Adrenal gland (tissue), 12 donors: Measurements from ENCODE around the gene COL26A1. TPM values are rescaled to one million over a fixed set of nuclear protein-coding genes. Genes with fewer than 3 reads are reported as not detected.

Experiments used
- DNase-seq, 7 donors: peaks; one replicate each; pipeline ENCODE4 v3.0.0-alpha.2; 2019 to 2020
- H3K27ac ChIP-seq, 5 donors: fragments of 200-600 bp; sonication (generic) in 4 of 5; 1 replicate in 3 of 5; 2 replicates in 2 of 5; pipeline versions ENCODE4 v1.5.1 to v1.8.0; 2016 to 2020; ENCODE audit warnings: mild to moderate bottlenecking in 1 of 5
- H3K27me3 ChIP-seq: fragments of 200-600 bp; 2 replicates; pipeline ENCODE4 v1.8.0; 2021
- H3K36me3 ChIP-seq, 2 donors: fragments of 200-600 bp; replicated peaks in 1 of 2; 1 replicate in 1 of 2; 2 replicates in 1 of 2; pipeline versions ENCODE4 v1.5.1 to v1.8.0; 2018 to 2022
- H3K4me1 ChIP-seq, 2 donors: fragments of 200-600 bp; replicated peaks in 1 of 2; 1 replicate in 1 of 2; 2 replicates in 1 of 2; pipeline versions ENCODE4 v1.5.1 to v1.8.0; 2018 to 2021
- H3K4me3 ChIP-seq, 4 donors: fragments of 200-600 bp; sonication (generic) in 3 of 4; one replicate each; pipeline ENCODE4 v1.5.1; 2016 to 2018
- H3K9me3 ChIP-seq, 3 donors: fragments of 200-600 bp; sonication (generic) in 1 of 3; replicated peaks in 1 of 3; 1 replicate in 2 of 3; 2 replicates in 1 of 3; pipeline versions ENCODE4 v1.5.1 to v1.8.0; 2016 to 2021
- CTCF ChIP-seq, 6 experiments: fragments of 450-650 bp in 4 of 6; fragments of 200-600 bp in 2 of 6; sonication (generic) in 1 of 6; IDR thresholded peaks; 1 replicate in 5 of 6; 2 replicates in 1 of 6; pipeline versions ENCODE4 v1.5.1 to v1.8.0; 2016 to 2021; ENCODE audit warnings: antibody characterized with exemption in 6 of 6, mild to moderate bottlenecking in 2 of 6, moderate library complexity in 1 of 6
- POLR2A ChIP-seq, 2 donors: fragments of 450-650 bp; IDR thresholded peaks; one replicate each; pipeline ENCODE4 v1.6.1; 2017; ENCODE audit warnings: antibody characterized with exemption in 2 of 2, mild to moderate bottlenecking in 2 of 2, moderate library complexity in 1 of 2
- WGBS, 4 donors: extraction: QIAGEN DNeasy Blood & Tissue Kit in 2 of 4; methylation state at CpG; one replicate each; pipeline versions ENCODE4 v1.1.5 to v1.1.7; 2013 to 2017; 5-methylcytosine and 5-hydroxymethylcytosine counted together
- intact Hi-C, 2 donors: fragments of 100-400 bp; cut with DNase I; formaldehyde crosslinking; loops; one replicate each; pipeline versions ENCODE4 v1.14.1 to v1.15.0; 2022 to 2023
- polyA plus RNA-seq, 3 donors: library from polyadenylated mRNA; stranded (reverse); fragments of 200-250 nt in 2 of 3; fragments of 350-450 nt in 1 of 3; fragmentation: Illumina TruSeq in 1 of 3; extraction: RNeasy Lipid Tissue Mini Kit (QIAGEN cat#74804) in 1 of 3; gene quantifications; one replicate each; pipeline ENCODE4 v1.2.3, GENCODE V29; 2013 to 2014
- total RNA-seq, 9 donors: library from RNA; depleted of rRNA in 4 of 9; stranded (reverse); fragments of >200 nt in 4 of 9; fragments of 120-200 nt in 1 of 9; fragmentation: NEBNext Ultra II Directional in 1 of 9; extraction: Animal tissue kit (Norgen Biotek cat#: 25700) in 1 of 9; gene quantifications; one replicate each; pipeline versions ENCODE4 v1.1.0 to v1.2.4, GENCODE V29; 2013 to 2023
- donor health status: healthy with polysubstance abuse.
- donor health status: Bipolar disorder and iron deficiency.
- donor health status: DM: yes; HTN: yes; CAD: no.
- donor health status: DM: no; HTN: no; CAD: no.
- donor health status: DM: no; HTN: no; CAD: no.
- donor health status: DM: yes; HTN: yes; CAD: no.

Gene COL26A1
- total and polyA plus RNA-seq, 12 donors: 0.64 to 18.8 (median 4.6) TPM

- no peaks in the 10 kb centered on the region for H3K36me3 ChIP-seq
- intact Hi-C loops: no loop called here
- no peak for TF ChIP-seq POLR2A (IDR thresholded peaks at IDR 0.05)
- DNase-seq: no peak
- no peak overlapping the region for H3K27ac ChIP-seq
- no peak overlapping the region for H3K4me3 ChIP-seq
- peaks cover 0 to 4% (median 0%) of the 10 kb centered on the region in 3 donors for H3K9me3 ChIP-seq
- WGBS, 4 donors: 75 to 89% (median 85%) methylated on average over 6 of the region's 6 CpGs
- no peaks in the 10 kb centered on the region for H3K4me1 ChIP-seq
- H3K27me3 ChIP-seq: no peaks in the 10 kb centered on the region
Observed at GRCh38 chr7:101593556-101593955, 230.9 kb downstream of the COL26A1 start.

DNA sequence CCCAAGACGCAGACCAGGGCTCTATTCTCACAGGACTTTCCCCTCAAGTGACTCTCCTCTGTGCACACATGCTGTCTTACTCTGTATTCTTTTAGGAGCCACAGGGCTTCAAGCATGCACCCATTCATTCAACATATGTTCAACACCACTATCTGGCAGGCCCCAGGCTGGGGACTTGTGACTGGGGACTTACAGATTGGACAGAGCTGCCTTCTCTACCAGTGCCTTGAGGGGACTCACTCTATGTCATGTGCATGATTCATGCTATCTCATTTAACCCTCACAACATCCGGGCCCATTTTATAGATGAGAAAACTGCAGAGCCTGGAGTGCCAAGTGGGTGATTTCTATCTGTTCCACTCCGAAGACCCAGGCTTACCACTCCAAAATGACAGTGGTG lies 232.1 kb downstream of the COL26A1 start:
- H3K27me3 ChIP-seq: no peaks in the 10 kb centered on the region
- no peaks in the 10 kb centered on the region for H3K4me1 ChIP-seq
- no peaks in the 10 kb centered on the region for H3K36me3 ChIP-seq
- 77 to 93% (median 89%) methylated on average over 3 of the region's 3 CpGs for WGBS, 4 donors
- no peak for DNase-seq
- H3K27ac ChIP-seq: no peak overlapping the region
- H3K9me3 ChIP-seq: peaks cover 0 to 4% (median 0%) of the 10 kb centered on the region in 3 donors
- intact Hi-C loops: no loop called here
- no peak for TF ChIP-seq CTCF (IDR thresholded peaks at IDR 0.05)
- TF ChIP-seq POLR2A (IDR thresholded peaks at IDR 0.05): no peak
- H3K4me3 ChIP-seq: no peak overlapping the region

DNA sequence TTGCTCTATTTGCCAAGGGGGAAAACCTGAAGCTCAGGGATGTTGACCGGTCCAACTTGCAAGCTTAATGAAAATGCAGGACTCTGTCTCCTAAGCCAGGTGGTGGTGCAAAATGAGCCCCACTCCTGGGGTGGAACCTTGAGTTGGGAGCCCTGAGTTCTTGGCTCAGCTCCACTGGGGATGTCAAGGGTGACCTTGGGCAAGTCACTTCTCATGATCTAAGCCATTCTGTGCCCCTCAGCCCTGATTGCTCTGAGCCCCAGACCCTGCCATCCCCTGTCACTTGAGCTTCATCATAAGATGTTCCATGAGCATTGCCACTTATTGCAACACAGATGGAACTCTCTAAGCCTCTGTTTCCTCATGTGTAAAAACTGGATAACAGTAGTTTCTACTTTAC lies 232.6 kb downstream of the COL26A1 start:
- Histone ChIP-seq H3K4me3 (no peak overlapping the region), H3K27ac (no peak overlapping the region), H3K36me3 (no peaks in the 10 kb centered on the region), H3K9me3 (peaks cover 0 to 4% (median 0%) of the 10 kb centered on the region in 3 donors), H3K4me1 (no peaks in the 10 kb centered on the region), H3K27me3 (no peaks in the 10 kb centered on the region)
- no peak for TF ChIP-seq CTCF (IDR thresholded peaks at IDR 0.05)
- no peak for TF ChIP-seq POLR2A (IDR thresholded peaks at IDR 0.05)
- intact Hi-C loops: no loop called here
- 83 to 100% (median 86%) methylated on average over 1 of the region's 1 CpG for WGBS, 4 donors
- DNase-seq: no peak

DNA sequence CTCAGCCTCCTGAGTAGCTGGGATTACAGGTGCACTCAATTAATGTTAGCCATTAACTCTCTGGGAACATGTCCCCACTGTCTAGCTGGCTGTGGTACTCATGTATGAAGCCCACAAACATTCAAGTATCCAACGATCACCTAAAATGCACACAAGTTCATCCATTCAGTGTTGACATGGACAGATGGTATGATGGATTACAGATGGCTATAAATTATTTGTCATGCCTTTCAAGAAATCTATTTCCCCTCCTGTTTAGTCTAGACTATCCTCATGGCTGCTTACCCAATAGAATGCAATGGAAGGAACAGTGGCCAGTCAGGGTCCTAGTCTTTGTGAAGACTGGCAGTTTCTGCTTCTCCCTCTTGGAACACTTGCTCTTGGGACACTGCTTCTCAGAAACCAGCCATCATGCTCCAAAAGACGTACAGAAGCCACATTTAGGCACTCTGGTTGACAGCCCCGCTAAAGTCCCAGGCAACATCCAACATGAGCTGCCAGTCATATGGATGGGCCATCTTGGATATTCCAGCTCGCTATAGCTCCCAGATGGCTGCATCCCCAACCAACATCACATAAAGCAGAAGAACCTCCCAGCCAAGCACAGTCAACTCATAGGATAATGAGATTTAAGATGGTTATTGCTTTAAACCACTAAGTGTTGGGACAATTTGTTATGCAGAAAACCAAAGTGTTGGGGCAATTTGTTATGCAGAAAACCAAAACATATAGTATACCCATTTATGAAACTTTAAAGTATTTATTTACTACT lies 233.3 kb downstream of the COL26A1 start:
- no peaks in the 10 kb centered on the region for H3K4me1 ChIP-seq
- no peak overlapping the region for H3K4me3 ChIP-seq
- intact Hi-C loops: no loop called here
- TF ChIP-seq POLR2A (IDR thresholded peaks at IDR 0.05) (no peak), CTCF (IDR thresholded peaks at IDR 0.05) (no peak)
- DNase-seq: no peak
- no peaks in the 10 kb centered on the region for H3K36me3 ChIP-seq
- no peaks in the 10 kb centered on the region for H3K27me3 ChIP-seq
- peaks cover 0 to 4% (median 0%) of the 10 kb centered on the region in 3 donors for H3K9me3 ChIP-seq
- 77 to 94% (median 91%) methylated on average over 3 to 4 of the region's 4 CpGs for WGBS, 4 donors
- no peak overlapping the region for H3K27ac ChIP-seq

GRCh38 chr7:101596898-101597297 lies 234.2 kb downstream of the COL26A1 start:
- no peak for DNase-seq
- no peaks in the 10 kb centered on the region for H3K36me3 ChIP-seq
- no peak for TF ChIP-seq CTCF (IDR thresholded peaks at IDR 0.05)
- no peak for TF ChIP-seq POLR2A (IDR thresholded peaks at IDR 0.05)
- no peaks in the 10 kb centered on the region for H3K27me3 ChIP-seq
- intact Hi-C loops: no loop called here
- H3K27ac ChIP-seq: no peak overlapping the region
- H3K4me1 ChIP-seq: no peaks in the 10 kb centered on the region
- WGBS, 4 donors: 38 to 78% (median 64%) methylated on average over 1 of the region's 1 CpG
- H3K9me3 ChIP-seq: peaks cover 0 to 4% (median 0%) of the 10 kb centered on the region in 3 donors
- H3K4me3 ChIP-seq: no peak overlapping the region
